HS-5 (cell line): ENCODE data around the gene MOV10L1.
"Not testable (repeated sequence)": the region's sequence is repeated elsewhere in the genome, so short reads cannot be mapped to it uniquely, and the experiment has no call there.

ENCODE experiments used
- DNase-seq: peaks from one replicate; pipeline ENCODE4 v3.0.0-alpha.2; 2012; ENCODE audit warnings: low read depth

MOV10L1 gene

GRCh38 chr22:50078246-50078645 lies 11.6 kb upstream of the MOV10L1 start:
- DNase-seq, result no peak

GRCh38 chr22:50078761-50079160 lies 11.0 kb upstream of the MOV10L1 start:
- DNase-seq, result no peak

- DNase-seq, result no peak
These were observed 9.7 kb upstream of the MOV10L1 start for GRCh38 chr22:50080077-50080465.

- DNase-seq, result no peak
These were observed 8.2 kb upstream of the MOV10L1 start for GRCh38 chr22:50081426-50082196.

- DNase-seq, result no peak
These were observed 7.5 kb upstream of the MOV10L1 start for GRCh38 chr22:50082197-50082715.

- DNase-seq, result no peak
These were observed 6.8 kb upstream of the MOV10L1 start for GRCh38 chr22:50082961-50083461.

GRCh38 chr22:50083462-50084079 lies 6.2 kb upstream of the MOV10L1 start:
- DNase-seq, result no peak

GRCh38 chr22:50084080-50084477 lies 5.7 kb upstream of the MOV10L1 start:
- DNase-seq, result no peak

- no peak for DNase-seq
These were observed 5.2 kb upstream of the MOV10L1 start for GRCh38 chr22:50084614-50085021.

GRCh38 chr22:50085211-50085972 lies 4.4 kb upstream of the MOV10L1 start, which contains the start of gene MLC1:
Gene MLC1 (minus strand): TSS chr22:50085426. CDS start chr22:50084902, 524 bp downstream.
- no peak for DNase-seq

GRCh38 chr22:50086526-50086925 lies 3.3 kb upstream of the MOV10L1 start:
- DNase-seq, result no peak

- not testable (repeated sequence) for DNase-seq
These were observed 2.8 kb upstream of the MOV10L1 start for GRCh38 chr22:50086975-50087374.

GRCh38 chr22:50087646-50088045 lies 2.2 kb upstream of the MOV10L1 start:
- DNase-seq, result no peak

GRCh38 chr22:50088096-50088495 lies 1.7 kb upstream of the MOV10L1 start:
- DNase-seq, result no peak

GRCh38 chr22:50089231-50089630 lies 575 bp upstream of the MOV10L1 start:
- DNase-seq, result no peak

GRCh38 chr22:50090412-50090714 lies 557 bp downstream of the MOV10L1 start:
- DNase-seq, result no peak

GRCh38 chr22:50091092-50091768 lies 1.4 kb downstream of the MOV10L1 start:
- no peak for DNase-seq

- DNase-seq, result no peak
These were observed 2.5 kb downstream of the MOV10L1 start for GRCh38 chr22:50092342-50092741.

- DNase-seq, result no peak
These were observed 8.2 kb downstream of the MOV10L1 start for GRCh38 chr22:50098052-50098451.

GRCh38 chr22:50101870-50102565 lies 12.2 kb downstream of the MOV10L1 start:
- DNase-seq, result no peak

GRCh38 chr22:50102946-50103345 lies 13.1 kb downstream of the MOV10L1 start:
- DNase-seq, result no peak
